HG02884 (cell line): ENCODE data around the gene ARHGEF6.
A peak's percentile ranks its signal among the peaks of the same experiment; 100 is the strongest.

Source experiments
- ATAC-seq: cut with Tn5 transposase; IDR thresholded peaks from one replicate; pipeline ENCODE4 v1.9.1; 2021; ENCODE audit warnings: mild to moderate bottlenecking, moderate library complexity; ENCODE audit not compliant: unreplicated experiment

ARHGEF6 gene

DNA sequence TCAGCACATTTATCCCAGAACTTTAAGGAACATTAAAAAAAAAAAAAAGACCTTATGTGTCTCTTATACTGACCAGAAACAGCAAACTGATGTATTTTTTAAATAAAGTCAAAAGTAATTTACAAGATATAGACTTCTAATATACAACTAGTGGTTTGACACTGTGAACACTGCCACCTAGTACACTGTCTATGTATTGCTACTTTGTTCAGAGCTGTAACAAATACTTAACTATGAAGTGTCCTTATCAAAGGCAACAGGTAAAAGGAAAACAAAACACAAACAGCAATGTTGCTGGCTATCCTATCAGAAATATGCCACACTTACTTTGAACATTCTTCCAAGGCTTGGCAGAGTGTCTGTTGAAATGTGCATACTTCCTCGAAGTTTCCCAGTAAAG is 72.4 kb downstream of the ARHGEF6 start:
- no peak for ATAC-seq

- ATAC-seq = no peak
Observed at GRCh38 chrX:136697156-136697555, 83.6 kb downstream of the ARHGEF6 start.

DNA sequence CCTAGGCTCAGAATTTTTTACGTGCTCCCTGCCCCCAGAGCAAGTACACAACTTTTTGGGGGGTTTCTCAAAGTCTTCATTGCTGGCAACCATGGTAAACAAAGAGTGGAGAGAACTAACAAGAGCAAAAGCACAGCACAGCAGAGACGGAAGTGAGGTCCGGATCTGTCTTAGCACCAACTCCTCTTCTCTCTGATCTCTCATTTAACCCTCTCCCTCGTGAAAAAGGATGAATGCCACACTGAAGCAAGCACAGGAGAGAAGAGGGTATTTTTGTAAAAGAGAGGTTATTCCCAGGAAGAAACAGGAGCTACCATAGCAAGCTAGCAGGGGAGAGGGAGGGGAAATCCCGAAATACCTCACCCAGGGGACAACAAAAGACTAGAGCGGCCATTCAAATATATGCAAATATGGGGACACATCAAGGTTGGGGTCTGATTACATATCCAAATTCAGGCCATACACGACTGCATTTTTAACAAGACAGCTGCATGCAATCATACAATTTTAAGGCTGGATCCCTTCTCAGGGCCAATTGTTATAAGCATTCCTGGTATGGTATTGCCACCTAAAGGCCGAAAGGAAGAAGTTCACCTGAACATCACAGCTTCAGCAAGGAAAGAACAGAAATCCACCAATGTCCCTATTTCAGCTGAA is 86.2 kb downstream of the ARHGEF6 start:
- ATAC-seq = peak; percentile 70

- ATAC-seq = no peak
Observed at GRCh38 chrX:136692271-136692670, 88.5 kb downstream of the ARHGEF6 start.

DNA sequence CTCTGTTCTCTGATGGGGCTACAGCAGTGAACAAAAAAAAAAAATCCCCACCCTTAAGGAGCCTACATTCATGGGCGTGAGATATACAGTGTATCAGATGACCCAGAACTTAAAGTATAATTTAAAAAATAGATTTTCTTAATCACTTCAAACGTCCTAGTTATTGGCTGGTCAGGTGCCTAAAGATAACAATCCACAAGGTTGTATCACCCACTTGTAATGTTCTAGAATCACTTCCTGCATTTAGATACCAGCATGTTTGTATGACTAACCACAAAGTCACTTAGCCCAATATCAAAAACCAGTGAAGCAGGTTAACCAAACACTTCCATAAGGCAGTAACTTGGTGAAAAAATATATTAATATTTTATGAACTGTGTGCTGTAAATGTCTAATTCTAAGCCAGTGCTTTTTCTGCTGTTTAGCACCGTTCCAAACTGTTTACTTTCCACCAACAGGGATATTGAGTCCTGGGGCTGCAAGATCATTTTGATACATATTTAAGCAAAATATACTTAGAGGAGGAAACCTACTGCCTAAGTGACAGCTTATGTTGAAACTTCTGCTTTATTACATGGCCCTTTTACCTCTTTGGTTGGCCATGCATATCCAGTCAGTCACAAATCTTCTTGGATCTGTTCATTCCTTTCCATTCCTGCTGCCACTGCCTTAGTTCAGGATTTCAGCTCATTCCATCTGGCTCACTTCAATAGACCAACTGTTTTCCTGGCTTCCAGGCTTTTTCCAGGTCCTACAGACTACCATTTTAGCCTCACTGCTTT is 89.5 kb downstream of the ARHGEF6 start:
- no peak for ATAC-seq

DNA sequence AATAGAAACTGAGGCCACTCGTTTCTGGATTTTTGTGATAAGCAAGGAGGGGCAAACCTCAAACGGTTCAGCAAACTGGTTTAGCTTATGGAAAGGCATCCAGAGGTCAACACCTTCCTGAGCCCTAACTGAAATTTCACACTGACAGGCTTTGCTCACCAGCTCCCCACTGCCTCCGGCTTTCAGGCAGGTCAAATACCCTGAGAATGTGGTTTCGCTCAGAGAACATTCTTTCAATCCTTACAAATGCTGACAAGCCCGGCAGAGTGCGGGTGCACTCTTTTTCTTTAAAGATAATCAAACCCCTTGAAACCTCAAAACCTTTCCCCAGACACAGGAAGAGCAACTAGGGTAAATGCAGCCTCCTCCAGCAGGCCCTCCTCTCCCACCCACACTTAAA is 91.3 kb downstream of the ARHGEF6 start:
- ATAC-seq = no peak

GRCh38 chrX:136687457-136687856 is 93.3 kb downstream of the ARHGEF6 start:
- no peak for ATAC-seq

- no peak for ATAC-seq
Observed at GRCh38 chrX:136684120-136684519, 96.6 kb downstream of the ARHGEF6 start.

DNA sequence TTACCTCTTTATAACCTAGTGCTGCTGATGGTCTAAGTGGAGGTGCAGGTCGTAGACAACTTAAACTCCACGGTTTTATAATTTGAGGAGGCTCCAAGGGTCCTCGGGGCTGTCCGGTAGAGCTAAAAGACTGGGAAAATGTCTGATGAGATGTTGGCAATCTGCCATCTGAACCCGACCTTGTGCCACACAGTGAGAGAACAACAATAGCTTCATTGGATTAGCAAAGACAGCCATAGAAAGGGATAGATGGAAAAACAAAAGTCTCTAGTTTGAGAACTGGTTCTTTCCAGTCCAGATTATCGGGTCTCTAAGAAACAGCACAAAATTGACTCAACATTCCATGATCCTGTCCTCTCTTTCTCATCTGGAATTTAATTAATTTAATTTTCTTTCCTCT is 101.2 kb downstream of the ARHGEF6 start:
- ATAC-seq = no peak

DNA sequence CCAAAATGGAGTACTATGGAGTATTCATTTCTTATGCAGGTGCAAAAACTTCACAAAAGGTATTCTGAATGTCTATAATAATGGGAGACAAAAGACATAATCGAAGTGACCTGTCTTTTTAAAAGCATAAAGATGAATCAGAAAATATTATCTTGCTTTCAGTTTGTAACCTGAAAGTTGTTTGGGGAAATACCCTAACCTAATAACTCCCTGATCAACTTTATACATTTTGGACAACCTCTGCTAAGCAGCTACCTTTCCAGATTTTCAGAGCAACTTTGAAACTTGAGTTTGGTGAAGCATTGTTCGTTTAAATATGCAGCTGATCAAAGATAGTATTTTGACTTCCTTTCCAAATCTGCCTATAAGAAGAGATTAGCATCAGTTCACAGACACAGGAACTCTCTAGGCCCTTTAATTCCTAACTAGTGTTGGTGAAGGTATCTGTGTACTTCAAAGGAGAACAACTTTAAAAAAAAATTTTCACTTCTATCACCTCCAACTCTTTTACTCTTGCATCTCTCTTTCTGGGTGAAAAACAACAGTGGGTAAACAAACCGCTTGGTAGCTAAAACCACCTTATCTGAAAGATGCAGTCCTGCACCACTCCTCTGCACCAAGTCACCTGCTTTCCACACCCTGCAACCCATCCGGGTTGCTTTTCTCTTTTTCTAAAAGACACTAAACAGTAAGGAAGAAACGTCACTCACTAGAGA is 106.3 kb downstream of the ARHGEF6 start:
- peak; percentile 38 for ATAC-seq

- peak; percentile 43 for ATAC-seq
Observed at GRCh38 chrX:136671006-136671610, 109.6 kb downstream of the ARHGEF6 start.

DNA sequence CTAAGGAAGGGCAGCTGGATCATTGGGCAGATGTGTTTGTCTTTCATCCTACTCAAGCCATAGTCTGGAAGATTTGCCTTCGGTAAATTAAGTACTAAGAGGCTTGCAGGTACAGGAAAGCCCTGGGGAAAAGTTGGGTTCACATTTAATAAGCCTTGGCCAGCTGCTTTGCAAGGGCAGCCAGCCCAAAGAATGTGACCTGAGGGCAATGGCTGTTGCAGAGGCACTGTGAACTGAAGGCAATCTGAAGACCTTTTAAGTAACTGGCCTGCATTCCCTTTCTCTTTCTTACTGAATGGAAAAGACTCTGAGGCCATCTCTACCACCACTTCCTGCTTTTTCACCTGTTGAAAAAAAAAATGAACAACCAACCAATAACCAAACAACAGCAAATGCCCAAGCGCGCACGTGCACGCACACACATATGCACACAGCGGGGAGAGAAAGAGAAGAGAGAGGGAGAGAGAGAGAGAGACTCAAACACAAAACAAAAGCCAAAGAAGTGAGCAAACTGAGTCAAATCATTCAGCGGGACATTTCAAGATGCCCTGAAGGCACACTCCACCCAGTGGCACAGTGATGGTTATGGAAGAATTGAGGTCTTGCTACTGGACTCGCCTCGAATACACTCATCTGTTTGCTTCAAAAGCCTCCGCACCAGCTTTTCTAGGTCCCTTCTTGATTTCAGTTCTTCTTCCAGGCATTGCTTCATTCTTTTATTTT is 113.1 kb downstream of the ARHGEF6 start:
- ATAC-seq = no peak

GRCh38 chrX:136666088-136666487 is 114.6 kb downstream of the ARHGEF6 start:
- ATAC-seq = no peak

DNA sequence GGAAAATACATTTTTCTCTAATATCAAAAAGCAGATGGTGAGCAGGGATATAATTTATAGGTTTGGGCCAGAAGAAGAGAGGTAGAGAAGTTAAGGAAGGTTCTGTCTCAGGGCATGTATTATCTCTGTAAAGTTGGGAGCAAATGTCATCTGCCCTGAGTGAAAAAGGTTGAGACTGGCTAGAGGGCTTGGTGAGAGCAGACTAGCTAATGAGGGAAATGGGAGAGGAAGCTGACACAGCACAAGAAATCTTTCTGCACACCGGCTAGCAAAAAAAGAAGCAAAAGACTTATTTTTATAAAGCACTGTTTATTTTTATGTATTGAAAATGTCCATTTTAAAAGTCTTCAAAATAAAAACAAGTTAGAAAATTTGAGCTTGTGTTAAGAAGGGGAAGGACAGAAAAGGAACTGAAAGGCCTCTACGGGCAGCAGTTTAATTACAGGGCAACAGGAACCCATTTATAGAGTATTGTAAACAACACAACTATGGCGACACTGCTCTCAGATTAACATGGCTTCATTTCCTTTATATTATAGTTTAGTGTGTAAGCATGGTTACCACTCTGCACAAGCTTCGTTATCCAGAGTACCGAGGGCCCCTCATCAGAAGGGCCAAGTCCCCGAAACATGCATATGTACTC is 115.4 kb downstream of the ARHGEF6 start:
- ATAC-seq = peak; percentile 73

DNA sequence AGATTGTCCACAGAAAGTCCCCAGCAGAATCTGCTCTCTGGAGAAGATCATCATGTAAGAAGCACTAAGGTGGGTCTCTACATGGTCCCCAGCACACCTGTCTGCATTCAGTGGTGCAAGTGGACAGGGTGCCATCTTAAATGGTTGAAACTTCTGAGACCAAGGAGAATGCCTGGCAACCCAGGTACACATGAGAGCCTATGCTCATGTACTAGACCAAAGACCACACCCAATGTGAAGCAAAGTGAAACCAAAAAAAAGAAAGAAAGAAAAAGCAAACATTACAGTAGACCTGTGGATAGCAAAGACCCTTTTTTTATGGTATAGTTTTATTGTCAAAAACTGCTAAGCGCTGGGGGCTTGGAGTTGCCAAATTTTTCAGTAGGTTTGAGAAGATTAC is 117.8 kb downstream of the ARHGEF6 start:
- ATAC-seq = no peak

DNA sequence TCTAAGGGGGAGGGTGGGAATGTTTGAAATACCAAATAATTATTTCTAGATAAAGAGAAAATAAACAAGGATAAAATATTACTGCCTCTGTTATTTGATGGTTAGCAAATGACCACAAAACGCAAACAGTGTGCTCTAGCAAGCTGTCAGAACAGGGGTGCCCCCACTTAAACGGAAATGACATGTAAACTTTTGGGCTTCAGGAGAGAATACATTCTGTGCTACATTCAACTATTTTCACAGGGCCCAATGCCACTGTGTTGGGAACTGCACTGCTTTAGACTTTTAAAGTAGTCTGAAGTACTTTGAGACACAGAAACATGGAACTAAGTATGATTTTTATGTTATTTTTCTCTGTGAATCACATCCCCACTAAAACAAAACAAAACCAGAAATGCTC is 118.6 kb downstream of the ARHGEF6 start:
- ATAC-seq = no peak

- no peak for ATAC-seq
Observed at GRCh38 chrX:136660896-136661295, 119.8 kb downstream of the ARHGEF6 start.

- no peak for ATAC-seq
Observed at GRCh38 chrX:136659174-136659573, 121.6 kb downstream of the ARHGEF6 start.

- no peak for ATAC-seq
Observed at GRCh38 chrX:136658151-136658550, 122.6 kb downstream of the ARHGEF6 start.

GRCh38 chrX:136656361-136656964 is 124.3 kb downstream of the ARHGEF6 start:
- ATAC-seq = no peak
